GM18873 (cell line): Measurements from ENCODE around the gene RPRML.

ENCODE experiments used
- ATAC-seq: cut with Tn5 transposase; IDR thresholded peaks from one replicate; pipeline ENCODE4 v1.9.1; 2021; ENCODE audit warnings: mild to moderate bottlenecking, moderate library complexity, moderate number of reproducible peaks; ENCODE audit not compliant: unreplicated experiment, low FRiP score

Gene RPRML

GRCh38 chr17:46948544-46948943 is 30.5 kb downstream of the RPRML start:
- no peak for ATAC-seq

- ATAC-seq, result no peak
These were observed 31.8 kb downstream of the RPRML start for GRCh38 chr17:46947216-46947615.

GRCh38 chr17:46944931-46945330 is 34.1 kb downstream of the RPRML start:
- no peak for ATAC-seq

GRCh38 chr17:46943501-46944393 is 35.3 kb downstream of the RPRML start:
- ATAC-seq, result no peak

GRCh38 chr17:46943218-46943500 is 35.9 kb downstream of the RPRML start:
- ATAC-seq, result no peak

- no peak for ATAC-seq
These were observed 36.4 kb downstream of the RPRML start for GRCh38 chr17:46942441-46943217.

GRCh38 chr17:46940692-46941404 is 38.2 kb downstream of the RPRML start:
- no peak for ATAC-seq

- no peak for ATAC-seq
These were observed 43.3 kb downstream of the RPRML start for GRCh38 chr17:46935658-46936266.

GRCh38 chr17:46931596-46931995 is 47.5 kb downstream of the RPRML start:
- ATAC-seq, result no peak

- no peak for ATAC-seq
These were observed 49.0 kb downstream of the RPRML start for GRCh38 chr17:46930051-46930450.

- ATAC-seq, result no peak
These were observed 49.6 kb downstream of the RPRML start for GRCh38 chr17:46929413-46929812.

GRCh38 chr17:46928467-46929261 is 50.4 kb downstream of the RPRML start:
- ATAC-seq, result no peak
